ENCODE measurements around the gene BACE2.
A peak's percentile ranks its signal among the peaks of the same experiment; 100 is the strongest.

The BACE2 gene

GRCh38 chr21:41280115-41280919 lies 112.4 kb downstream of the BACE2 start:
- no peak for TF ChIP-seq FOXM1 (IDR thresholded peaks at IDR 0.05; ENCODE audit: borderline replicate concordance)
- TF ChIP-seq FOXK2 (IDR thresholded peaks at IDR 0.05) = no peak
- no peak for TF ChIP-seq NFRKB (IDR thresholded peaks at IDR 0.05)
- no peak for TF ChIP-seq FOXA1 (IDR thresholded peaks at IDR 0.05)
- no peak for TF ChIP-seq ELF4 (IDR thresholded peaks at IDR 0.05)
- no peak for TF ChIP-seq SUZ12 (IDR thresholded peaks at IDR 0.05)
- no peak for TF ChIP-seq HDGF (IDR thresholded peaks at IDR 0.05; ENCODE audit: borderline replicate concordance)
- no peak for TF ChIP-seq ARNT (IDR thresholded peaks at IDR 0.05)
- no peak for TF ChIP-seq PKNOX1 (IDR thresholded peaks at IDR 0.05)
- no peak for TF ChIP-seq BHLHE40 (IDR thresholded peaks at IDR 0.05; ENCODE audit: borderline replicate concordance)
- no peak for TF ChIP-seq L3MBTL2 (conservative IDR thresholded peaks at IDR 0.05)
- TF ChIP-seq TARDBP (IDR thresholded peaks at IDR 0.05) = no peak
- TF ChIP-seq LEF1 (IDR thresholded peaks at IDR 0.05; ENCODE audit: borderline replicate concordance) = no peak
- TF ChIP-seq CTBP1 (IDR thresholded peaks at IDR 0.05; ENCODE audit: borderline replicate concordance) = no peak
- TF ChIP-seq ZNF384 (IDR thresholded peaks at IDR 0.05) = no peak
- TF ChIP-seq SP1 (IDR thresholded peaks at IDR 0.05) = no peak
- ChIA-PET POLR2A (no interaction called here), CTCF (no interaction called here)
- no peak for DNase-seq (ENCODE audit: extremely low spot score)

GRCh38 chr21:41282412-41282811 lies 114.5 kb downstream of the BACE2 start:
- ChIA-PET CTCF (interaction anchor here (0.5 to 1.9 kb wide), 9 partner anchors 10 to 426 kb away, joined by 3 to 9 read pairs (median 5); no protein-coding TSS in a partner anchor), POLR2A (no interaction called here)
- no peak for TF ChIP-seq BHLHE40 (IDR thresholded peaks at IDR 0.05; ENCODE audit: borderline replicate concordance)
- no peak for TF ChIP-seq LEF1 (IDR thresholded peaks at IDR 0.05; ENCODE audit: borderline replicate concordance)
- no peak for TF ChIP-seq HDGF (IDR thresholded peaks at IDR 0.05; ENCODE audit: borderline replicate concordance)
- TF ChIP-seq TARDBP (IDR thresholded peaks at IDR 0.05) = no peak
- no peak for TF ChIP-seq SP1 (IDR thresholded peaks at IDR 0.05)
- no peak for TF ChIP-seq FOXM1 (IDR thresholded peaks at IDR 0.05; ENCODE audit: borderline replicate concordance)
- TF ChIP-seq CTBP1 (IDR thresholded peaks at IDR 0.05; ENCODE audit: borderline replicate concordance) = no peak
- TF ChIP-seq NFRKB (IDR thresholded peaks at IDR 0.05) = no peak
- TF ChIP-seq L3MBTL2 (conservative IDR thresholded peaks at IDR 0.05) = no peak
- no peak for TF ChIP-seq ARNT (IDR thresholded peaks at IDR 0.05)
- TF ChIP-seq PKNOX1 (IDR thresholded peaks at IDR 0.05) = no peak
- no peak for TF ChIP-seq ELF4 (IDR thresholded peaks at IDR 0.05)
- no peak for TF ChIP-seq FOXK2 (IDR thresholded peaks at IDR 0.05)
- TF ChIP-seq FOXA1 (IDR thresholded peaks at IDR 0.05) = no peak
- no peak for TF ChIP-seq ZNF384 (IDR thresholded peaks at IDR 0.05)
- TF ChIP-seq SUZ12 (IDR thresholded peaks at IDR 0.05) = no peak
- DNase-seq (ENCODE audit: extremely low spot score) = no peak

GRCh38 chr21:41283211-41283818 lies 115.4 kb downstream of the BACE2 start:
- TF ChIP-seq TARDBP (IDR thresholded peaks at IDR 0.05) (no peak), PKNOX1 (IDR thresholded peaks at IDR 0.05) (no peak), CTBP1 (IDR thresholded peaks at IDR 0.05; ENCODE audit: borderline replicate concordance) (no peak), L3MBTL2 (conservative IDR thresholded peaks at IDR 0.05) (no peak), HDGF (IDR thresholded peaks at IDR 0.05; ENCODE audit: borderline replicate concordance) (no peak), SP1 (IDR thresholded peaks at IDR 0.05) (no peak), ELF4 (IDR thresholded peaks at IDR 0.05) (no peak), FOXK2 (IDR thresholded peaks at IDR 0.05) (no peak), SUZ12 (IDR thresholded peaks at IDR 0.05) (no peak), ARNT (IDR thresholded peaks at IDR 0.05) (no peak)
- peak; percentile 74 for DNase-seq (ENCODE audit: extremely low spot score)
- POLR2A ChIA-PET = interaction anchor here (0.6 to 0.8 kb wide), 2 partner anchors 114 to 1533 kb away, joined by 3 to 4 read pairs; no protein-coding TSS in a partner anchor
- CTCF ChIA-PET = interaction anchor here (0.7 to 1.9 kb wide), 15 partner anchors 11 to 535 kb away, joined by 3 to 9 read pairs (median 4); no protein-coding TSS in a partner anchor

GRCh38 chr21:41289431-41289830 lies 121.5 kb downstream of the BACE2 start:
- TF ChIP-seq HDGF (IDR thresholded peaks at IDR 0.05; ENCODE audit: borderline replicate concordance) (no peak), NFRKB (IDR thresholded peaks at IDR 0.05) (no peak), FOXK2 (IDR thresholded peaks at IDR 0.05) (no peak), CTBP1 (IDR thresholded peaks at IDR 0.05; ENCODE audit: borderline replicate concordance) (no peak), L3MBTL2 (conservative IDR thresholded peaks at IDR 0.05) (no peak), ARNT (IDR thresholded peaks at IDR 0.05) (no peak), SUZ12 (IDR thresholded peaks at IDR 0.05) (no peak), FOXA1 (IDR thresholded peaks at IDR 0.05) (no peak)
- ChIA-PET CTCF (no interaction called here), POLR2A (no interaction called here)
- peak; percentile 31 for DNase-seq (ENCODE audit: extremely low spot score)

- ChIA-PET POLR2A (no interaction called here), CTCF (no interaction called here)
- no peak for DNase-seq (ENCODE audit: extremely low spot score)
- no peak for TF ChIP-seq NFRKB (IDR thresholded peaks at IDR 0.05)
- TF ChIP-seq FOXK2 (IDR thresholded peaks at IDR 0.05) = no peak
- no peak for TF ChIP-seq FOXM1 (IDR thresholded peaks at IDR 0.05; ENCODE audit: borderline replicate concordance)
- no peak for TF ChIP-seq FOXA1 (IDR thresholded peaks at IDR 0.05)
- TF ChIP-seq TARDBP (IDR thresholded peaks at IDR 0.05) = no peak
- no peak for TF ChIP-seq HDGF (IDR thresholded peaks at IDR 0.05; ENCODE audit: borderline replicate concordance)
- TF ChIP-seq ZNF384 (IDR thresholded peaks at IDR 0.05) = no peak
- TF ChIP-seq SUZ12 (IDR thresholded peaks at IDR 0.05) = no peak
- TF ChIP-seq PKNOX1 (IDR thresholded peaks at IDR 0.05) = no peak
- TF ChIP-seq L3MBTL2 (conservative IDR thresholded peaks at IDR 0.05) = no peak
These were observed 122.3 kb downstream of the BACE2 start for GRCh38 chr21:41290106-41290799.
